Astrocyte (in vitro differentiated cells and primary cell): Measurements from ENCODE around the gene LRSAM1. TPM values are rescaled to one million over a fixed set of nuclear protein-coding genes. Genes with fewer than 3 reads are reported as not detected.

Experiments used
- DNase-seq: peaks from one replicate; pipeline ENCODE4 v3.0.0-alpha.2; 2010; ENCODE audit warnings: low read depth
- FAIRE-seq: peaks from 2 replicates; lab custom pipeline; 2011; peaks lifted over from hg19 to GRCh38; lab: Jason Lieb, UNC
- H2AFZ ChIP-seq: 2 replicates; pipeline ENCODE4 v1.6.0; 2012; ENCODE audit warnings: low read depth, low read length, inconsistent platforms
- H3K27ac ChIP-seq: 2 replicates; pipeline ENCODE4 v1.5.1; 2011; ENCODE audit warnings: low read depth, low read length, inconsistent platforms
- H3K27me3 ChIP-seq: 2 replicates; pipeline ENCODE4 v1.6.0; 2011; ENCODE audit warnings: low read length, inconsistent platforms; ENCODE audit not compliant: insufficient read depth
- H3K36me3 ChIP-seq: 2 replicates; pipeline ENCODE4 v1.5.1; 2011; ENCODE audit warnings: low read length, inconsistent platforms; ENCODE audit not compliant: insufficient read depth
- H3K4me1 ChIP-seq: 2 replicates; pipeline ENCODE4 v1.5.1; 2011; ENCODE audit warnings: low read length, inconsistent platforms; ENCODE audit not compliant: insufficient read depth
- H3K4me2 ChIP-seq: 2 replicates; pipeline ENCODE4 v1.6.0; 2012; ENCODE audit warnings: low read length, inconsistent platforms
- H3K4me3 ChIP-seq: 2 replicates; pipeline ENCODE4 v1.5.1; 2011; ENCODE audit warnings: low read depth, mild to moderate bottlenecking, low read length, inconsistent platforms; ENCODE audit not compliant: insufficient read depth
- H3K79me2 ChIP-seq: 2 replicates; pipeline ENCODE4 v1.6.0; 2012; ENCODE audit warnings: mild to moderate bottlenecking, low read length, inconsistent platforms; ENCODE audit not compliant: insufficient read depth
- H3K9ac ChIP-seq: 2 replicates; pipeline ENCODE4 v1.6.0; 2012; ENCODE audit warnings: mild to moderate bottlenecking, low read length, inconsistent platforms
- H3K9me3 ChIP-seq: 2 replicates; pipeline ENCODE4 v1.5.1; 2012; ENCODE audit warnings: low read depth, mild to moderate bottlenecking, low read length, inconsistent platforms; ENCODE audit not compliant: insufficient read depth
- H4K20me1 ChIP-seq: 2 replicates; pipeline ENCODE4 v1.6.0; 2012; ENCODE audit warnings: low read length, inconsistent platforms; ENCODE audit not compliant: insufficient read depth
- H3K27ac Mint-ChIP-seq: one replicate; pipeline ENCODE4 v1.8.0; 2021; ENCODE audit warnings: mild to moderate bottlenecking, mixed read lengths; ENCODE audit not compliant: unreplicated experiment
- H3K27me3 Mint-ChIP-seq: one replicate; pipeline ENCODE4 v1.8.0; 2021; ENCODE audit warnings: low read depth, mixed read lengths; ENCODE audit not compliant: unreplicated experiment
- H3K36me3 Mint-ChIP-seq: one replicate; pipeline ENCODE4 v1.8.0; 2021; ENCODE audit warnings: low read depth, mixed read lengths; ENCODE audit not compliant: unreplicated experiment
- H3K4me1 Mint-ChIP-seq: one replicate; pipeline ENCODE4 v1.8.0; 2021; ENCODE audit warnings: low read depth, mixed read lengths; ENCODE audit not compliant: unreplicated experiment
- H3K4me3 Mint-ChIP-seq: one replicate; pipeline ENCODE4 v1.8.0; 2021; ENCODE audit warnings: mild to moderate bottlenecking, moderate library complexity, mixed read lengths; ENCODE audit not compliant: unreplicated experiment
- H3K9me3 Mint-ChIP-seq: one replicate; pipeline ENCODE4 v1.8.0; 2021; ENCODE audit warnings: mild to moderate bottlenecking, mixed read lengths; ENCODE audit not compliant: unreplicated experiment
- EZH2 ChIP-seq: IDR thresholded peaks from 2 replicates; pipeline ENCODE4 v1.6.1; 2012; ENCODE audit warnings: mild to moderate bottlenecking, low read length, inconsistent platforms; ENCODE audit not compliant: insufficient read depth
- total RNA-seq: library from RNA; stranded (reverse); gene quantifications from 2 replicates; pipeline ENCODE4 v1.2.1, GENCODE V29; 2021
- TF ChIP-seq, protein P1 (sequence below): IDR thresholded peaks from 2 replicates; pipeline ENCODE4 v1.5.1; 2011; ENCODE audit warnings: low read depth, mild to moderate bottlenecking, inconsistent platforms, low read length, moderate library complexity; ENCODE audit not compliant: insufficient read depth

LRSAM1 gene
- total RNA-seq, 1 donor from 2014 or later = 18.7 TPM

DNA sequence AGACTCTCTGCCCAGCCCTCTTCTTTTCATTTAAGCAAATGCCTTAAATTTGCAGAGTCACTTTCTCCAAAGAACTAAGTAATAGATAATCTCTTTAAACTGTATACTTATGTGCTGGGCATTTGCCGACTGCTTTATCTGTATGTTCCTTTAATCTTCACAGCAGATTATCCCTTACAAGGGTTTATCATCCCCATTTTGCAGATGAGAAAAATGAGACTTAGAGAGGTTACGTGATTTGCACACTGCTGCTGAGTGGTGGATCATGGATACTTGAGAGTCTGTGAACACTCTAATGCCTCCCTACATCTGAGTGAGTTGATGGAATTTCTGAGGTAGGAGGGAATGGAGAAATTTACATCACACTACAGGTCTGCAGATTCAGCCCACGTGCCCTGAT is 23.0 kb upstream of the LRSAM1 start:
- no peak overlapping the region for H3K27ac ChIP-seq
- Mint-ChIP-seq H3K36me3 (peaks cover 9% of the 10 kb centered on the region), H3K27ac (no peak overlapping the region), H3K4me1 (peaks cover 20% of the 10 kb centered on the region), H3K9me3 (no peaks in the 10 kb centered on the region), H3K4me3 (no peak overlapping the region), H3K27me3 (no peaks in the 10 kb centered on the region)
- H3K9me3 ChIP-seq = no peaks in the 10 kb centered on the region
- peaks cover 48% of the 10 kb centered on the region for H3K79me2 ChIP-seq
- no peak for FAIRE-seq
- H3K4me1 ChIP-seq = peaks cover 9% of the 10 kb centered on the region
- no peak overlapping the region for H2AFZ ChIP-seq
- no peak overlapping the region for H3K4me2 ChIP-seq
- peaks cover 60% of the 10 kb centered on the region for H4K20me1 ChIP-seq
- H3K9ac ChIP-seq = no peak overlapping the region
- no peak for TF ChIP-seq EZH2
- TF ChIP-seq, protein P1, sequence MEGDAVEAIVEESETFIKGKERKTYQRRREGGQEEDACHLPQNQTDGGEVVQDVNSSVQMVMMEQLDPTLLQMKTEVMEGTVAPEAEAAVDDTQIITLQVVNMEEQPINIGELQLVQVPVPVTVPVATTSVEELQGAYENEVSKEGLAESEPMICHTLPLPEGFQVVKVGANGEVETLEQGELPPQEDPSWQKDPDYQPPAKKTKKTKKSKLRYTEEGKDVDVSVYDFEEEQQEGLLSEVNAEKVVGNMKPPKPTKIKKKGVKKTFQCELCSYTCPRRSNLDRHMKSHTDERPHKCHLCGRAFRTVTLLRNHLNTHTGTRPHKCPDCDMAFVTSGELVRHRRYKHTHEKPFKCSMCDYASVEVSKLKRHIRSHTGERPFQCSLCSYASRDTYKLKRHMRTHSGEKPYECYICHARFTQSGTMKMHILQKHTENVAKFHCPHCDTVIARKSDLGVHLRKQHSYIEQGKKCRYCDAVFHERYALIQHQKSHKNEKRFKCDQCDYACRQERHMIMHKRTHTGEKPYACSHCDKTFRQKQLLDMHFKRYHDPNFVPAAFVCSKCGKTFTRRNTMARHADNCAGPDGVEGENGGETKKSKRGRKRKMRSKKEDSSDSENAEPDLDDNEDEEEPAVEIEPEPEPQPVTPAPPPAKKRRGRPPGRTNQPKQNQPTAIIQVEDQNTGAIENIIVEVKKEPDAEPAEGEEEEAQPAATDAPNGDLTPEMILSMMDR = no peak
- no peak for DNase-seq
- H3K4me3 ChIP-seq = no peak overlapping the region
- H3K27me3 ChIP-seq = no peaks in the 10 kb centered on the region
- peaks cover 19% of the 10 kb centered on the region for H3K36me3 ChIP-seq

- Histone ChIP-seq H3K79me2 (peaks cover 36% of the 10 kb centered on the region), H4K20me1 (peaks cover 68% of the 10 kb centered on the region), H3K9ac (no peak overlapping the region), H3K4me2 (no peak overlapping the region), H3K27me3 (no peaks in the 10 kb centered on the region), H3K27ac (no peak overlapping the region), H3K36me3 (peaks cover 37% of the 10 kb centered on the region), H3K9me3 (no peaks in the 10 kb centered on the region), H3K4me3 (no peak overlapping the region), H2AFZ (no peak overlapping the region), H3K4me1 (peaks cover 3% of the 10 kb centered on the region)
- H3K36me3 Mint-ChIP-seq = peaks cover 22% of the 10 kb centered on the region
- FAIRE-seq (no peak), DNase-seq (no peak)
- TF ChIP-seq EZH2 = no peak
- TF ChIP-seq, protein P1 = no peak
- H3K4me3 Mint-ChIP-seq = no peak overlapping the region
- no peaks in the 10 kb centered on the region for H3K27me3 Mint-ChIP-seq
- no peak overlapping the region for H3K27ac Mint-ChIP-seq
- peaks cover 14% of the 10 kb centered on the region for H3K4me1 Mint-ChIP-seq
- no peaks in the 10 kb centered on the region for H3K9me3 Mint-ChIP-seq
Measured at GRCh38 chr9:127430415-127430814, 20.9 kb upstream of the LRSAM1 start.

DNA sequence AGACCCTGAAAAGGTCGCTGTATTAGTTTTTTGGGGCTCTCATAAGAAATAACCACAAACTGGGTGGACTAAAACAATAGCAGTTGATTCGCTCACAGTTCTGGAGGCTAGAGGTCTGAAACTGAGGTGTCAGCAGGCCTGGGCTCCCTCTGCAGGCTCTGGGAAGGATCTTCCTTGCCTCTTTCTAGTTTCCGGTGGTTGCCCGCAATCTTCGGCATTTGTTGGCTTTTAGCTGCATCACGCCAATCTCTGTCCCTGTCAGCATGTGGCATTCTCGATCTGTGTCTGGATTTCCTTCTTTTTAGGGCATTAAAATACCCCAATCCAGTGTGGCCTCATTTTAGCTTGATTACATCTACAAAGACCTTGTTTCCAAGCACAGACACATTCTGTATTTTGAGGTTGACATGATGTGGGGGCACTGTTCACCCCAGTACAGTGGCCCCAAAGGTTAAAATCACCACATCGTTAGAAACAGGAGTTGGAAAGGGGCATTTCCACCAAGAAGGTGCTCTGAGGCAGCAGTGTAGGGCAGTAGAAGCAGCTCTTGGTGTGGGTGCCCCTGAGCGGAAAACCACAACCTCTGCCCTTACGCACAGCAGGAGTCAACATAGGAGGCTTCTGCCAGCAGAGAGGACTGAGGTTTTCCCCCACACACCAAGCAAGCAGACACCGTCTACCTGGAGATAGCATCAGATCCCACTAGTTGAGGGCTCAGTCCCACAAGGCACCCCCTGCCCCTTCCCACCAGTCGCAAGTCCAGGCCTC is 13.6 kb upstream of the LRSAM1 start:
- Histone ChIP-seq H3K4me3 (no peak overlapping the region), H3K36me3 (peaks cover 64% of the 10 kb centered on the region), H4K20me1 (peaks cover 39% of the 10 kb centered on the region), H3K79me2 (peaks cover 3% of the 10 kb centered on the region), H3K27ac (no peak overlapping the region), H3K27me3 (no peaks in the 10 kb centered on the region), H3K9me3 (no peaks in the 10 kb centered on the region), H3K9ac (no peak overlapping the region), H3K4me2 (no peak overlapping the region), H3K4me1 (no peaks in the 10 kb centered on the region), H2AFZ (no peak overlapping the region)
- no peak overlapping the region for H3K27ac Mint-ChIP-seq
- no peak overlapping the region for H3K4me3 Mint-ChIP-seq
- no peaks in the 10 kb centered on the region for H3K9me3 Mint-ChIP-seq
- FAIRE-seq (no peak), DNase-seq (no peak)
- H3K27me3 Mint-ChIP-seq = no peaks in the 10 kb centered on the region
- H3K4me1 Mint-ChIP-seq = no peaks in the 10 kb centered on the region
- no peak for TF ChIP-seq EZH2
- TF ChIP-seq, protein P1 = no peak
- H3K36me3 Mint-ChIP-seq = peaks cover 45% of the 10 kb centered on the region
